Osteocyte (in vitro differentiated cells): ENCODE measurements around the gene CD93. TPM values are rescaled to one million over a fixed set of nuclear protein-coding genes. Genes with fewer than 3 reads are reported as not detected.

ENCODE experiments used
- DNase-seq: peaks from one replicate; pipeline ENCODE4 v3.0.0; 2021; ENCODE audit warnings: mixed read lengths; ENCODE audit not compliant: unreplicated experiment; ENCODE audit errors: extremely low spot score
- H3K27ac Mint-ChIP-seq: one replicate; pipeline ENCODE4 v1.8.0; 2021; ENCODE audit warnings: mild to moderate bottlenecking, mixed read lengths; ENCODE audit not compliant: unreplicated experiment
- H3K27me3 Mint-ChIP-seq: one replicate; pipeline ENCODE4 v1.8.0; 2021; ENCODE audit warnings: mixed read lengths; ENCODE audit not compliant: unreplicated experiment
- H3K36me3 Mint-ChIP-seq: one replicate; pipeline ENCODE4 v1.8.0; 2021; ENCODE audit warnings: mixed read lengths; ENCODE audit not compliant: unreplicated experiment
- H3K4me1 Mint-ChIP-seq: one replicate; pipeline ENCODE4 v1.8.0; 2021; ENCODE audit warnings: mixed read lengths; ENCODE audit not compliant: unreplicated experiment
- H3K4me3 Mint-ChIP-seq: one replicate; pipeline ENCODE4 v1.8.0; 2021; ENCODE audit warnings: mild to moderate bottlenecking, moderate library complexity, mixed read lengths; ENCODE audit not compliant: unreplicated experiment
- H3K9me3 Mint-ChIP-seq: one replicate; pipeline ENCODE4 v1.8.0; 2021; ENCODE audit warnings: mixed read lengths; ENCODE audit not compliant: unreplicated experiment
- CTCF ChIP-seq: fragments of 200-600 bp; sonication (generic); IDR thresholded peaks from 2 replicates; pipeline ENCODE4 v1.5.0; 2021; ENCODE audit warnings: antibody characterized with exemption, mild to moderate bottlenecking, moderate library complexity
- total RNA-seq: library from RNA; stranded (reverse); gene quantifications from 2 replicates; pipeline ENCODE4 v1.2.1, GENCODE V29; 2021

CD93 gene
- total RNA-seq, 1 donor from 2014 or later: 0.21 TPM

- Mint-ChIP-seq H3K36me3 (no peaks in the 10 kb centered on the region), H3K9me3 (no peaks in the 10 kb centered on the region), H3K4me3 (no peak overlapping the region), H3K4me1 (peaks cover 6% of the 10 kb centered on the region), H3K27me3 (no peaks in the 10 kb centered on the region), H3K27ac (no peak overlapping the region)
- no peak for TF ChIP-seq CTCF
- DNase-seq: no peak
These were observed 41.6 kb upstream of the CD93 start for GRCh38 chr20:23127506-23128279.

DNA sequence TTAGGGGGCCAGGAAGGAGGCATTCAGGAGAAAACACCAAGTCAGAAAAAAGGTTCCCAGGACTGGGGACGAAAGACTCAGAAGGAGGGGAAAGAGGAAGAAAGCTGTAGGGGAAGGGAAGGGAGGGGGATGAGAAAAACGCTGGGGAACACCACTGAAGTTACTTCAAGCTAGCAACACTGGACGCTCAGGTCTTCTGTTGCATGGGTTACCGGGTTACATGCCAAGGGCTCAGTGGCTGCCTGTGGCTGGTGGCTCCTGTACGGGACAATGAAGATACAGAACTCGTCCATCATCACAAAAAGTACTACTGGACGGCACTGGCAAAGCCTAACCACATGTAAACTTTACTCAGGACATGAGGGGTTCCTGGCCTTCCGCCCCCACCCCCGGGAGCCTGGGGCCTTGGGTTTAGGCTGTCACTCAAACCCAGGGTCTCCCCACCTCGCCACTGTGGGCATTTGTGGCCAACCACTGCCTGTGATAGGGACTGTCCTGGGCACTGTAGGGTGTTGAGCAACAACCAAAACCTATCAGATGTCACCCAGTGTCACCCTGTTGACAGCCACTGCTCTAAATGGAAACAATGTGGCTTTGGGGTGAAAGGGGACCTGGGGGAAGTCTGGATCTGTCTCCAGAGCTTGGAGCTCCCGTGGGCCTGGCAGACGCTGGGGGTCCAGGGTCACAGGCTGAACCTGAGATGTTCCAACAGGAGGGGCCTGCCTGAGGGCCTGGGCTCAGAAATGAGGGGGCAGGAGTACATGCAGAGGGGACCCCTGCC, 40.3 kb upstream of the CD93 start:
- H3K27ac Mint-ChIP-seq: no peak overlapping the region
- H3K4me1 Mint-ChIP-seq: peaks cover 6% of the 10 kb centered on the region
- no peaks in the 10 kb centered on the region for H3K9me3 Mint-ChIP-seq
- TF ChIP-seq CTCF: no peak
- no peaks in the 10 kb centered on the region for H3K36me3 Mint-ChIP-seq
- no peaks in the 10 kb centered on the region for H3K27me3 Mint-ChIP-seq
- H3K4me3 Mint-ChIP-seq: no peak overlapping the region
- DNase-seq: no peak

DNA sequence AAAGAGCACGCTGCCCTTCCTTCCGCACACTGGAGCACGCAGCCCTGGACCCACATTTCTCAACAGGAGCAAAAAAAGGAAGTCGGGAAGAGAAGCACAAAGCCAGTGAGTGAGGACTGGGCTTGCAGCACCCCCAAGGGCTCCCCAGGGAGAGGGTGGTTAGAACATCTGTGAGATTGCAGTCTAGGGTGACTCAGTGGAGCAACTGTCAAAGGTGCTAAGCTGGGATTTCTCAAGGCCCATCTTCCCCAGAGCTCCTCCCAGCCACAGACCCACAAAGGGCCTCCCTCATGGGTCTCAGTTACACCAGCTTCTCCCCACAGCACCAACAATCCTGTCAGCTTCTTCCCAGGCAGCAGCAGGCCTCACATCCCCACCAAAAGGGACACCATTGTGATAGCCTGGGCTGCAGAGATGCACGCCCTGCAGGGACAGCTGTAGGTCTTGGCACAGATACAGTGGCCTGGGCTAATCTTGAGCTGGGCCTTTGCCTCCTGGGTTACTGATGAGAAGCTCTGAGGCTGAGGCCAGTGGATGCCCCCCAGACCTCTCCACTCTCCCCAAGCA, 39.6 kb upstream of the CD93 start:
- no peak for DNase-seq
- peaks cover 6% of the 10 kb centered on the region for H3K4me1 Mint-ChIP-seq
- no peak overlapping the region for H3K4me3 Mint-ChIP-seq
- TF ChIP-seq CTCF: no peak
- H3K9me3 Mint-ChIP-seq: no peaks in the 10 kb centered on the region
- H3K36me3 Mint-ChIP-seq: no peaks in the 10 kb centered on the region
- no peak overlapping the region for H3K27ac Mint-ChIP-seq
- no peaks in the 10 kb centered on the region for H3K27me3 Mint-ChIP-seq

- no peaks in the 10 kb centered on the region for H3K27me3 Mint-ChIP-seq
- no peak for DNase-seq
- no peak overlapping the region for H3K4me3 Mint-ChIP-seq
- no peak for TF ChIP-seq CTCF
- H3K4me1 Mint-ChIP-seq: peaks cover 6% of the 10 kb centered on the region
- H3K36me3 Mint-ChIP-seq: no peaks in the 10 kb centered on the region
- H3K27ac Mint-ChIP-seq: no peak overlapping the region
- no peaks in the 10 kb centered on the region for H3K9me3 Mint-ChIP-seq
These were observed 39.0 kb upstream of the CD93 start for GRCh38 chr20:23125159-23125558.

GRCh38 chr20:23123886-23124285, 37.8 kb upstream of the CD93 start:
- DNase-seq: no peak
- Mint-ChIP-seq H3K36me3 (no peaks in the 10 kb centered on the region), H3K27me3 (no peaks in the 10 kb centered on the region), H3K27ac (no peak overlapping the region), H3K9me3 (no peaks in the 10 kb centered on the region), H3K4me1 (peaks cover 6% of the 10 kb centered on the region), H3K4me3 (no peak overlapping the region)
- no peak for TF ChIP-seq CTCF
